K562 (cell line): ENCODE results near the gene BMF. TPM values are rescaled to one million over a fixed set of nuclear protein-coding genes. Genes with fewer than 3 reads are reported as not detected.

ENCODE experiments used
- E4F1 ChIP-seq: fragments of 250-450 bp; sonication (Bioruptor Pico); IDR thresholded peaks from 2 replicates; pipeline ENCODE4 v1.5.0; 2021; ENCODE audit warnings: mild to moderate bottlenecking, borderline replicate concordance
- EP400 ChIP-seq: fragments of 450-650 bp; IDR thresholded peaks from 2 replicates; pipeline ENCODE4 v1.6.1; 2017; ENCODE audit warnings: antibody characterized with exemption, mild to moderate bottlenecking, moderate library complexity
- ETS1 ChIP-seq: conservative IDR thresholded peaks from 2 replicates; pipeline ENCODE4 v1.6.1; 2011; ENCODE audit warnings: low read depth, mild to moderate bottlenecking, low read length; ENCODE audit not compliant: control insufficient read depth
- FOXK2 ChIP-seq, 2 experiments: fragments of 450-650 bp; IDR thresholded peaks in 1 of 2; conservative IDR thresholded peaks in 1 of 2; 2 replicates each; pipeline ENCODE4 v1.6.1; 2016; ENCODE audit warnings: low read depth in 2 of 2, mild to moderate bottlenecking in 1 of 2
- HDAC2 ChIP-seq: fragments of 450-650 bp; IDR thresholded peaks from 2 replicates; pipeline ENCODE4 v1.6.1; 2016; ENCODE audit warnings: mild to moderate bottlenecking
- PCBP2 ChIP-seq: fragments of 200-400 bp; formaldehyde crosslinking; IDR thresholded peaks from 2 replicates; pipeline ENCODE4 v1.6.1; 2018; ENCODE audit warnings: low read length, low read depth, mild to moderate bottlenecking, moderate library complexity; ENCODE audit not compliant: poor library complexity, severe bottlenecking
- PTTG1 ChIP-seq: fragments of 450-650 bp; IDR thresholded peaks from 2 replicates; pipeline ENCODE4 v1.6.1; 2016; ENCODE audit warnings: low read depth, mild to moderate bottlenecking, missing genetic modification characterization, missing compliant biosample characterization
- SIN3B ChIP-seq: fragments of 450-650 bp; IDR thresholded peaks from 2 replicates; pipeline ENCODE4 v1.6.1; 2017; ENCODE audit warnings: low read depth, mild to moderate bottlenecking, moderate library complexity
- SNRNP70 ChIP-seq: fragments of 200-400 bp; formaldehyde crosslinking; optimal IDR thresholded peaks from 2 replicates; pipeline ENCODE3; 2017; ENCODE audit warnings: low read depth, low read length
- TEAD1 ChIP-seq, 2 experiments: fragments of 450-650 bp in 1 of 2; sonication (generic) in 1 of 2; formaldehyde crosslinking; IDR thresholded peaks; 2 replicates each; pipeline versions ENCODE4 v1.4.0 to v1.8.0; 2020 to 2022; ENCODE audit warnings: mild to moderate bottlenecking in 2 of 2, missing genetic modification reagents in 1 of 2
- TEAD2 ChIP-seq: fragments of 450-650 bp; IDR thresholded peaks from 2 replicates; pipeline ENCODE4 v1.6.1; 2016; ENCODE audit warnings: missing genetic modification characterization, control low read depth, missing compliant biosample characterization
- THRA ChIP-seq: fragments of 450-650 bp; IDR thresholded peaks from 2 replicates; pipeline ENCODE4 v1.6.1; 2017; ENCODE audit warnings: mild to moderate bottlenecking, moderate library complexity
- UBTF ChIP-seq, 2 experiments: IDR thresholded peaks; 2 replicates each; pipeline ENCODE4 v1.6.1; 2012; ENCODE audit warnings: improper control_type of control experiment in 2 of 2, low read depth in 2 of 2, low read length in 2 of 2, borderline replicate concordance in 1 of 2
- ZNF143 ChIP-seq: sonication (generic); formaldehyde crosslinking; IDR thresholded peaks from 2 replicates; pipeline ENCODE4 v1.9.0; 2022; ENCODE audit warnings: mild to moderate bottlenecking, missing genetic modification reagents
- ZNF217 ChIP-seq: sonication (generic); formaldehyde crosslinking; IDR thresholded peaks from 2 replicates; pipeline ENCODE4 v1.8.0; 2022; ENCODE audit warnings: mild to moderate bottlenecking, missing genetic modification reagents
- ZNF347 ChIP-seq: fragments of 450-650 bp; formaldehyde crosslinking; IDR thresholded peaks from 2 replicates; pipeline ENCODE4 v1.4.0; 2020; ENCODE audit warnings: low read depth, mild to moderate bottlenecking, moderate library complexity
- ZNF644 ChIP-seq: fragments of 200-800 bp; sonication (Bioruptor generic); IDR thresholded peaks from 2 replicates; pipeline ENCODE4 v1.6.1; 2016; ENCODE audit warnings: low read depth, missing genetic modification characterization, missing compliant biosample characterization
- ZNF75A ChIP-seq: fragments of 450-650 bp; formaldehyde crosslinking; IDR thresholded peaks from 2 replicates; pipeline ENCODE4 v1.4.0; 2020; ENCODE audit warnings: mild to moderate bottlenecking
- polyA plus RNA-seq, 8 experiments: library from polyadenylated mRNA; depleted of rRNA in 4 of 8; stranded (reverse) in 5 of 8; unstranded in 3 of 8; fragments of >200 nt; fragmentation: Nextera tagmentation in 2 of 8; fragmentation: Illumina TruSeq in 1 of 8; extraction: Ambion mirVana in 2 of 8; extraction: Trizol in 1 of 8; gene quantifications; 2 replicates each; pipeline versions ENCODE4 v1.2.1 to v1.2.3, GENCODE V29; 2011 to 2014; ENCODE audit warnings: inconsistent platforms in 1 of 8, missing spikeins in 1 of 8
- total RNA-seq, 7 experiments: library from RNA; depleted of rRNA in 6 of 7; stranded (reverse); fragments of >200 nt in 6 of 7; fragmentation: Illumina TruSeq in 2 of 7; extraction: Trizol in 2 of 7; gene quantifications; 2 replicates each; pipeline versions ENCODE4 v1.2.1 to v1.2.3, GENCODE V29; 2011 to 2021; ENCODE audit warnings: low replicate concordance in 1 of 7

BMF gene
- total and polyA plus RNA-seq, 9 of the 15 experiments (the other 6 are each of a cell fraction or from before 2014, with no cell fraction given): 0.25 to 0.91 (median 0.59) TPM; not detected in 2

GRCh38 chr15:40108855-40109735 lies at the start of gene BMF (continued):
- TF ChIP-seq E4F1 (CRISPR knock-in tag) (no peak), ZNF75A (no peak), TEAD1 (CRISPR knock-in tag; IDR thresholded peaks at IDR 0.05) (peak; percentile 39 to 87; a peak in 1 of 4 replicates), ZNF347 (no peak), UBTF (IDR thresholded peaks at IDR 0.05; ENCODE audit: borderline replicate concordance in 1 of 2, low read depth in 2 of 2, low read length in 2 of 2) (no peak), SNRNP70 (no peak), FOXK2 (conservative IDR thresholded peaks at IDR 0.05 in 1 of 2, IDR thresholded peaks at IDR 0.05 in 1 of 2; ENCODE audit: low read depth in 2 of 2) (peak; percentile 80 to 87), SIN3B (no peak), ZNF644 (tag) (no peak), EP400 (peak; percentile 26; the same call in 1 of the 2 replicates), TEAD2 (no peak), ZNF217 (CRISPR knock-in tag) (no peak), HDAC2 (peak; percentile 82; the same call in 1 of the 2 replicates), ETS1 (no peak), PTTG1 (no peak), ZNF143 (CRISPR knock-in tag) (no peak), THRA (no peak), PCBP2 (no peak)
